Ovary (tissue), 3 donors: ENCODE measurements around the gene CTPS2.

Source experiments
- EP300 ChIP-seq: sonication (generic); formaldehyde crosslinking; IDR thresholded peaks from one replicate; pipeline ENCODE4 v1.6.1; 2017; ENCODE audit warnings: antibody characterized with exemption
- POLR2A ChIP-seq: fragments of 450-650 bp; IDR thresholded peaks from one replicate; pipeline ENCODE4 v1.6.1; 2017; ENCODE audit warnings: antibody characterized with exemption, mild to moderate bottlenecking, moderate library complexity
- TF ChIP-seq, protein P1 (sequence below), 3 donors: fragments of 450-650 bp in 2 of 3; fragments of 200-600 bp in 1 of 3; IDR thresholded peaks; one replicate each; pipeline versions ENCODE4 v1.5.1 to v1.8.0; 2016 to 2022; ENCODE audit warnings: antibody characterized with exemption in 3 of 3, mild to moderate bottlenecking in 1 of 3
- donor health status: DM: no; HTN: no; CAD: no.

DNA sequence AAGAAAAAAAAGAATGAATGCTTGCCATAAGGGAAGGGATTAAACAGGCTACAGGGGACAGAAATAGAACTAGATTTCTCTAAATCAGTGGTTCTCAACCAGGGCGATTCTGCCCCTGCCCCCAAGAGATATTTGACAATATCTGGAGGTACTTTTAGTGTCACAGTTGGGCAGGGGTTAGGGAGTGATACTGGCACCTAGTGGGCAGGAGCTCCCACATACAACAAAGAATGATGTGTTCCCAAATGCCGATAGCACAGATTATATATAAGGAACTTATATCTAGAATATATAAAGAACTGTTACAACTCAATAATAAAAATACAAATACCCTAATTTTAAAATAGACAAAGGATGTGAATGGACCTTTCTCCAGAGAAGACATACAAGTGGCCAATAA lies 47.8 kb downstream of the CTPS2 start:
- TF ChIP-seq POLR2A = no peak
- TF ChIP-seq, protein P1, sequence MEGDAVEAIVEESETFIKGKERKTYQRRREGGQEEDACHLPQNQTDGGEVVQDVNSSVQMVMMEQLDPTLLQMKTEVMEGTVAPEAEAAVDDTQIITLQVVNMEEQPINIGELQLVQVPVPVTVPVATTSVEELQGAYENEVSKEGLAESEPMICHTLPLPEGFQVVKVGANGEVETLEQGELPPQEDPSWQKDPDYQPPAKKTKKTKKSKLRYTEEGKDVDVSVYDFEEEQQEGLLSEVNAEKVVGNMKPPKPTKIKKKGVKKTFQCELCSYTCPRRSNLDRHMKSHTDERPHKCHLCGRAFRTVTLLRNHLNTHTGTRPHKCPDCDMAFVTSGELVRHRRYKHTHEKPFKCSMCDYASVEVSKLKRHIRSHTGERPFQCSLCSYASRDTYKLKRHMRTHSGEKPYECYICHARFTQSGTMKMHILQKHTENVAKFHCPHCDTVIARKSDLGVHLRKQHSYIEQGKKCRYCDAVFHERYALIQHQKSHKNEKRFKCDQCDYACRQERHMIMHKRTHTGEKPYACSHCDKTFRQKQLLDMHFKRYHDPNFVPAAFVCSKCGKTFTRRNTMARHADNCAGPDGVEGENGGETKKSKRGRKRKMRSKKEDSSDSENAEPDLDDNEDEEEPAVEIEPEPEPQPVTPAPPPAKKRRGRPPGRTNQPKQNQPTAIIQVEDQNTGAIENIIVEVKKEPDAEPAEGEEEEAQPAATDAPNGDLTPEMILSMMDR (IDR thresholded peaks at IDR 0.05) = no peak
- TF ChIP-seq EP300 = no peak
